HCT116 (cell line): Measurements from ENCODE around the gene CDCA4. TPM values are rescaled to one million over a fixed set of nuclear protein-coding genes. Genes with fewer than 3 reads are reported as not detected.

Experiments used
- ATAC-seq: fragments of 200-7000 bp; cut with Tn5 transposase; 2 replicates; pipeline ENCODE4 v1.9.1; 2020; ENCODE audit warnings: mild to moderate bottlenecking, moderate library complexity
- BruUV-seq: library from RNA; stranded (reverse); fragments of 400-500 nt; replicated peaks from 2 replicates; lab custom pipeline; 2021; lab: Mats Ljungman, UMichigan
- CTCF ChIA-PET: fragments of 300-600 bp; sonication (Branson Sonifier 250); formaldehyde crosslinking; loops from one replicate; lab custom pipeline; 2021; ENCODE audit warnings: antibody characterized with exemption; lab: Charles Lee
- POLR2A ChIA-PET: fragments of 300-600, 350-600 bp; sonication (Branson Sonifier 250); formaldehyde crosslinking; loops from one replicate; lab custom pipeline; 2021; ENCODE audit warnings: antibody characterized with exemption; lab: Charles Lee
- RAD21 ChIA-PET, 2 experiments: fragments of 300-600 bp; sonication (Branson Sonifier 250); formaldehyde crosslinking; loops; one replicate each; lab custom pipeline; 2023; ENCODE audit warnings: low total read pairs in 2 of 2; ENCODE audit not compliant: uncharacterized antibody in 2 of 2, unreplicated experiment in 2 of 2, low non-redundant PET in 1 of 2; lab: Charles Lee
- DNase-seq: peaks from one replicate; pipeline ENCODE4 v3.0.0-alpha.2; 2010; ENCODE audit warnings: low read depth, low spot score
- H2AFZ ChIP-seq: fragments of 200-600 bp; shearing (Covaris generic), sonication (generic); 2 replicates; pipeline ENCODE4 v1.6.1; 2017; ENCODE audit warnings: low read depth, mixed run types, mixed read lengths, antibody characterized with exemption, low read length; ENCODE audit not compliant: poor library complexity, severe bottlenecking
- H3K27ac ChIP-seq: 2 replicates; pipeline ENCODE4 v1.5.1; 2012; ENCODE audit warnings: low read depth, low read length
- H3K27me3 ChIP-seq: fragments of 200-600 bp; sonication (generic); 2 replicates; pipeline ENCODE4 v1.6.1; 2016; ENCODE audit warnings: mixed run types, low read length, mixed read lengths; ENCODE audit not compliant: insufficient read depth
- H3K36me3 ChIP-seq, 2 experiments: fragments of 200-500 bp in 1 of 2; fragments of 200-600 bp in 1 of 2; sonication (Bioruptor generic) in 1 of 2; sonication (generic) in 1 of 2; 2 replicates each; pipeline versions ENCODE4 v1.5.1 to v1.6.1; 2014 to 2016; ENCODE audit warnings: low read length in 2 of 2, inconsistent platforms in 1 of 2, mixed read lengths in 1 of 2, mixed run types in 1 of 2; ENCODE audit not compliant: insufficient read depth in 2 of 2, control insufficient read depth in 1 of 2
- H3K4me1 ChIP-seq, 2 experiments: fragments of 200-600 bp in 1 of 2; sonication (generic) in 1 of 2; 2 replicates each; pipeline versions ENCODE4 v1.5.1 to v1.6.1; 2012 to 2017; ENCODE audit warnings: low read length in 2 of 2, inconsistent platforms in 1 of 2, mild to moderate bottlenecking in 1 of 2, mixed read lengths in 1 of 2, mixed run types in 1 of 2, moderate library complexity in 1 of 2; ENCODE audit not compliant: insufficient read depth in 2 of 2, control insufficient read depth in 1 of 2
- H3K4me2 ChIP-seq: fragments of 200-600 bp; sonication (generic); 2 replicates; pipeline ENCODE4 v1.6.1; 2017; ENCODE audit warnings: mixed run types, low read length, mixed read lengths
- H3K4me3 ChIP-seq, 2 experiments: fragments of 200-600 bp in 1 of 2; sonication (generic) in 1 of 2; replicated peaks in 1 of 2; 2 replicates each; pipeline ENCODE4 v1.5.1; 2011 to 2016; ENCODE audit warnings: low read length in 2 of 2, control low read depth in 1 of 2, low read depth in 1 of 2, mild to moderate bottlenecking in 1 of 2, mixed read lengths in 1 of 2, mixed run types in 1 of 2
- H3K79me2 ChIP-seq: fragments of 200-600 bp; sonication (generic); 2 replicates; pipeline ENCODE4 v1.6.1; 2017; ENCODE audit warnings: mild to moderate bottlenecking, mixed run types, low read length, moderate library complexity, mixed read lengths; ENCODE audit not compliant: insufficient read depth
- H3K9ac ChIP-seq: fragments of 200-600 bp; sonication (generic); 2 replicates; pipeline ENCODE4 v1.6.1; 2016; ENCODE audit warnings: low read length, mixed read lengths
- H3K9me2 ChIP-seq: fragments of 200-600 bp; sonication (generic), shearing (Covaris generic); 2 replicates; pipeline ENCODE4 v1.6.1; 2017; ENCODE audit warnings: mixed run types, mild to moderate bottlenecking, moderate library complexity; ENCODE audit not compliant: insufficient read depth
- H3K9me3 ChIP-seq, 2 experiments: fragments of 200-500 bp in 1 of 2; fragments of 200-600 bp in 1 of 2; sonication (Bioruptor generic) in 1 of 2; sonication (generic) in 1 of 2; 2 replicates each; pipeline ENCODE4 v1.6.1; 2014 to 2017; ENCODE audit warnings: low read length in 2 of 2, mixed read lengths in 2 of 2, inconsistent platforms in 1 of 2, low read depth in 1 of 2, mild to moderate bottlenecking in 1 of 2, mixed run types in 1 of 2, moderate library complexity in 1 of 2; ENCODE audit not compliant: control insufficient read depth in 1 of 2, insufficient read depth in 1 of 2
- H4K20me1 ChIP-seq: fragments of 200-600 bp; sonication (generic), shearing (Covaris generic); 2 replicates; pipeline ENCODE4 v1.6.1; 2017; ENCODE audit warnings: mixed run types, mild to moderate bottlenecking, moderate library complexity; ENCODE audit not compliant: insufficient read depth
- CEBPB ChIP-seq: IDR thresholded peaks from 2 replicates; pipeline ENCODE4 v1.6.1; 2012; ENCODE audit warnings: low read depth
- EGR1 ChIP-seq: IDR thresholded peaks from 2 replicates; pipeline ENCODE4 v1.6.1; 2012; ENCODE audit warnings: low read depth
- ELF1 ChIP-seq: IDR thresholded peaks from 2 replicates; pipeline ENCODE4 v1.6.1; 2012; ENCODE audit warnings: low read depth, borderline replicate concordance
- SP1 ChIP-seq: IDR thresholded peaks from 2 replicates; pipeline ENCODE4 v1.6.1; 2012; ENCODE audit warnings: low read depth
- TCF7L2 ChIP-seq: IDR thresholded peaks from 2 replicates; pipeline ENCODE4 v1.7.0; 2011; ENCODE audit warnings: borderline replicate concordance, inconsistent platforms; ENCODE audit not compliant: insufficient read depth, insufficient read length; ENCODE audit errors: extremely low read depth
- ZFX ChIP-seq: fragments of 450-650 bp; IDR thresholded peaks from 2 replicates; pipeline ENCODE4 v1.6.1; 2017
- intact Hi-C: fragments of 100-400 bp; cut with micrococcal nuclease; formaldehyde crosslinking; loops from 2 replicates; pipeline ENCODE4 v1.10.0; 2022
- total RNA-seq: library from RNA; stranded (reverse); gene quantifications from one replicate; pipeline ENCODE4 v1.2.1, GENCODE V29; 2021; ENCODE audit not compliant: unreplicated experiment
- TF ChIP-seq, protein P1 (sequence below): IDR thresholded peaks from 2 replicates; pipeline ENCODE4 v1.6.1; 2012; ENCODE audit warnings: low read depth
- TF ChIP-seq, protein P2 (sequence below): IDR thresholded peaks from 2 replicates; pipeline ENCODE4 v1.6.1; 2011; ENCODE audit warnings: mild to moderate bottlenecking, low read length, moderate library complexity; ENCODE audit not compliant: insufficient replicate concordance; ENCODE audit errors: extremely low read depth

Gene CDCA4
- total RNA-seq, 1 experiment from 2014 or later = 62.4 TPM

DNA sequence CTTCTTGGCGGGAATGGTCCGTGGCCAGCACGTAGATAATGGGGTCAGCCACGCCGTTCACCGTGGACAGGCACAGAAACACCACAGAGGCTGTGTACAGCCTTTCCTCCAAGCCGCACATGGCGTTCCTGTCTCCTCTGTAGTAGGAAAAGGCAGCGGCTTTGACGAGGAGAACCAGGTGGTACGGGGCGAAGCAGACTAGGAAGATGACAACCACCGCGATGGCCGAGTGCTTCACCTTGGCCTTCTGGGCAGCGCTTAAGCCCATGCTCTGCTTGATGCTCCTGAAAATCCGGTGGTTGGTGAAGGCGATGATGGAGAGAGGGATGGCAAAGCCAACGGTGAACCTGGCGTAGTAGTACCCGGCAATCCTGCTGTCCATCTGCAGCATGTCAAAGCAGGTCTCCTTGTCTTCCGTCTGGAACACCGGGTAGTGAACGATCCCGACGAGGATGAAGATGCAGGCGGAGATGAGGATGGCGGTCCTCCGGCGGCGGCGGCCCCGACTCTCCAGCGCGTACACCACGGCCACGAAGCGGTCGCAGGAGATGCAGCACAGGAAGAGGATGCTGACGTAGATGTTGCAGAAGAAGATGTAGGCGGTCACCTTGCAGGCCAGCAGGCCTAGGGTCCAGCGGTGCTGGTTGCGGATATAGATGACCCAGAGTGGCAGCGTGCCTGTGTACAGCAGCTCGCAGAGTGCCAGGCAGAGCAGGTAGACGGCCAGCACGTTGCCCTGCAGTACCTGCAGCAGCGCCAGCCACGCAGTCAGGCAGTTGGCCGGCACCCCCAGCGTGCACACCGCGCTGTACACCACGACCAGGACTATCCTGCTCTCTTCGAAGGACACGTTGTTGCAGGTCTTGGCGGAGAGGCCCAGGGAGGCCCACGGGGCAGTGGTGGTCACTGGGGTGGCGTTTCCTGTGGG lies 30.6 kb upstream of the CDCA4 start:
- Histone ChIP-seq H3K9me3 (no peaks in the 10 kb centered on the region), H3K4me2 (no peak overlapping the region), H3K4me1 (peaks cover 10 to 11% of the 10 kb centered on the region in 2 experiments), H4K20me1 (no peaks in the 10 kb centered on the region), H3K9ac (no peak overlapping the region), H3K27ac (no peak overlapping the region; the same call in 1 of the 2 replicates), H3K9me2 (no peaks in the 10 kb centered on the region), H3K79me2 (no peaks in the 10 kb centered on the region), H2AFZ (no peak overlapping the region), H3K27me3 (no peaks in the 10 kb centered on the region), H3K36me3 (no peaks in the 10 kb centered on the region), H3K4me3 (no peak overlapping the region)
- no peak for ATAC-seq
- no peak for DNase-seq
- ChIA-PET CTCF (no interaction called here), POLR2A (no interaction called here), RAD21 (no interaction called here)
- intact Hi-C loops = no loop called here
- BruUV-seq = no TSS peak
- TF ChIP-seq ZFX (no peak), TCF7L2 (no peak), SP1 (no peak), CEBPB (no peak), ELF1 (no peak), EGR1 (no peak)
- TF ChIP-seq, protein P1, sequence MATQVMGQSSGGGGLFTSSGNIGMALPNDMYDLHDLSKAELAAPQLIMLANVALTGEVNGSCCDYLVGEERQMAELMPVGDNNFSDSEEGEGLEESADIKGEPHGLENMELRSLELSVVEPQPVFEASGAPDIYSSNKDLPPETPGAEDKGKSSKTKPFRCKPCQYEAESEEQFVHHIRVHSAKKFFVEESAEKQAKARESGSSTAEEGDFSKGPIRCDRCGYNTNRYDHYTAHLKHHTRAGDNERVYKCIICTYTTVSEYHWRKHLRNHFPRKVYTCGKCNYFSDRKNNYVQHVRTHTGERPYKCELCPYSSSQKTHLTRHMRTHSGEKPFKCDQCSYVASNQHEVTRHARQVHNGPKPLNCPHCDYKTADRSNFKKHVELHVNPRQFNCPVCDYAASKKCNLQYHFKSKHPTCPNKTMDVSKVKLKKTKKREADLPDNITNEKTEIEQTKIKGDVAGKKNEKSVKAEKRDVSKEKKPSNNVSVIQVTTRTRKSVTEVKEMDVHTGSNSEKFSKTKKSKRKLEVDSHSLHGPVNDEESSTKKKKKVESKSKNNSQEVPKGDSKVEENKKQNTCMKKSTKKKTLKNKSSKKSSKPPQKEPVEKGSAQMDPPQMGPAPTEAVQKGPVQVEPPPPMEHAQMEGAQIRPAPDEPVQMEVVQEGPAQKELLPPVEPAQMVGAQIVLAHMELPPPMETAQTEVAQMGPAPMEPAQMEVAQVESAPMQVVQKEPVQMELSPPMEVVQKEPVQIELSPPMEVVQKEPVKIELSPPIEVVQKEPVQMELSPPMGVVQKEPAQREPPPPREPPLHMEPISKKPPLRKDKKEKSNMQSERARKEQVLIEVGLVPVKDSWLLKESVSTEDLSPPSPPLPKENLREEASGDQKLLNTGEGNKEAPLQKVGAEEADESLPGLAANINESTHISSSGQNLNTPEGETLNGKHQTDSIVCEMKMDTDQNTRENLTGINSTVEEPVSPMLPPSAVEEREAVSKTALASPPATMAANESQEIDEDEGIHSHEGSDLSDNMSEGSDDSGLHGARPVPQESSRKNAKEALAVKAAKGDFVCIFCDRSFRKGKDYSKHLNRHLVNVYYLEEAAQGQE = no peak
- TF ChIP-seq, protein P2, sequence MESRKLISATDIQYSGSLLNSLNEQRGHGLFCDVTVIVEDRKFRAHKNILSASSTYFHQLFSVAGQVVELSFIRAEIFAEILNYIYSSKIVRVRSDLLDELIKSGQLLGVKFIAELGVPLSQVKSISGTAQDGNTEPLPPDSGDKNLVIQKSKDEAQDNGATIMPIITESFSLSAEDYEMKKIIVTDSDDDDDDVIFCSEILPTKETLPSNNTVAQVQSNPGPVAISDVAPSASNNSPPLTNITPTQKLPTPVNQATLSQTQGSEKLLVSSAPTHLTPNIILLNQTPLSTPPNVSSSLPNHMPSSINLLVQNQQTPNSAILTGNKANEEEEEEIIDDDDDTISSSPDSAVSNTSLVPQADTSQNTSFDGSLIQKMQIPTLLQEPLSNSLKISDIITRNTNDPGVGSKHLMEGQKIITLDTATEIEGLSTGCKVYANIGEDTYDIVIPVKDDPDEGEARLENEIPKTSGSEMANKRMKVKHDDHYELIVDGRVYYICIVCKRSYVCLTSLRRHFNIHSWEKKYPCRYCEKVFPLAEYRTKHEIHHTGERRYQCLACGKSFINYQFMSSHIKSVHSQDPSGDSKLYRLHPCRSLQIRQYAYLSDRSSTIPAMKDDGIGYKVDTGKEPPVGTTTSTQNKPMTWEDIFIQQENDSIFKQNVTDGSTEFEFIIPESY = no peak
